ENCODE data around the gene BLOC1S3.

The BLOC1S3 gene

DNA sequence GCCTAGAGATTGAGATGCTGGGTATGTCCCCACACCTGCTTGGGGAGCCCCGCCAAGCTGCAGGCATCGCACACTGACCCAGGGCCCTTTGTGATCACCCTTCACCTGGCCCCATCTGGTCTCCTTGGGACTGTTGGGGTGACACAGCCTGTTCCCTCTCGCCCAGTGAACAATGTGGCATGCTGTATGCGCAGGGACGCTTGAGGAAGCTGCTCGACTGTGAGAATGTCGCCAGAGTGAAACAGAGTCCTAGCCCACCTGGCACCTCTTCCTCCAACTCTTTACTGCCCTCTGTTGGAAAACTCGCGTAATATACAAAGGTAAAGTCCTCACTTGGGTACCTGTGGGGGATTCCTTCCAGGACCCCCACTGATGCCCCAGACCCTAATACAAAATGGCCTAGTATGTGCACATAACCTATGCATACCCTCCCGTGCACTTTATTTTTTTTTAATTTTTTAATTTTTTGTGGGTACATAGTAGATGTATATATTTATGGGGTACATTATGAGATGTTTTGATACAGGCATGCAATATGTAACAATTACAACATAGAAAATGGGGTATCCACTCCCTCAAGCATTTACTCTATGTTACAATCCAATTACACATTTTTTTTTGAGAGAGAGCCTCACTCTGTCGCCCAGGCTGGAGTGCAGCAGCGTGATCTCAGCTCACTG, 9.0 kb downstream of the BLOC1S3 start:
- in situ Hi-C loops (cut with HindIII; ENCODE audit: low pct_unique_long_range_greater_than_20kb, low sequenced_read_pairs), result no loop called here
- no peak for TF ChIP-seq JUND (IDR thresholded peaks at IDR 0.05; ENCODE audit: low read depth)

DNA sequence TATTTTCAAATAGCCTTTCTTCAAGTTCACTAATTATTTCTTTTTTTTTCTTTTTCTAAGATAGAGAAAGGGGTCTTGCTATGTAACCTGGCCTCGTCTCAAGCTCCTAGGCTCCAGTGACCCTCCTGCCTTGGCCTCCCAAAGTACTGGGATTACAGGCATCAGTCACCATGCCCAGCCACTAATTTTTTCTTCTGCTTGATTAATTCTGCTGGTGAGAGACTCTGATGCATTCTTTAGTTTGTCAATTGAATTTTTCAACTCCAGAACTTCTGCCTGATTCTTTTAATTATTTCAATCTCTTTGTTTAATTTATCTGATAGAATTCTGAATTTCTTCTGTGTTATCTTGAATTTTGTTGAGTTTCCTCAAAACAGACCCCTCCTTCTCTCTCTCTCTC, 11.4 kb downstream of the BLOC1S3 start:
- no peak for DNase-seq (ENCODE audit: low read depth in 1 of 2, low spot score in 1 of 2)
- in situ Hi-C loops (cut with HindIII; ENCODE audit: low pct_unique_long_range_greater_than_20kb, low sequenced_read_pairs), result no loop called here
- TF ChIP-seq JUND (IDR thresholded peaks at IDR 0.05; ENCODE audit: low read depth), result no peak

More for the DNA sequence above, 9.0 kb downstream of the BLOC1S3 start:
- DNase-seq (ENCODE audit: low read depth in 1 of 2, low spot score in 1 of 2), result peak in 1 of 2 experiments; percentile 41

GRCh38 chr19:45191375-45191774, 12.8 kb downstream of the BLOC1S3 start:
- DNase-seq (ENCODE audit: low read depth in 1 of 2, low spot score in 1 of 2), result no peak
- no peak for TF ChIP-seq JUND (IDR thresholded peaks at IDR 0.05; ENCODE audit: low read depth)
- in situ Hi-C loops (cut with HindIII; ENCODE audit: low pct_unique_long_range_greater_than_20kb, low sequenced_read_pairs), result no loop called here

DNA sequence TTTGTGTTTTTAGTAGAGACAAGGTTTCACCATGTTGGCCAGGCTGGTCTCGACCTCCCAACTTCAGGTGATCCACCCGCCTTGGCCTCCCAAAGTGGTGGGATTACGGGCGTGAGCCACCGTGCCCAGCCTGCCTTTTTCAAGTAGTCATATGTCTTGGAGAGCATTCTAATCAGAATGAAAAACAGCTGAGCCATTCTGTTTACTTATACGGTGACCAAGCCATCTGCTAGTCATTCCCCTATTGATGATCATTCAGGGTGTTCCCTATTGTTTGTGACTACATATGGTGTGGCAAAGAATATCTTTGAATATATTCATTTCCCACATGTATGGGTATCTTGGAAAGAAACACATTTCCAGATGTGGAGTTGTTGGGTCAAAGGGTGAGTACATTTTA, 17.2 kb downstream of the BLOC1S3 start:
- in situ Hi-C loops (cut with HindIII; ENCODE audit: low pct_unique_long_range_greater_than_20kb, low sequenced_read_pairs), result no loop called here
- TF ChIP-seq JUND (IDR thresholded peaks at IDR 0.05; ENCODE audit: low read depth), result no peak
- DNase-seq (ENCODE audit: low read depth in 1 of 2, low spot score in 1 of 2), result no peak

GRCh38 chr19:45200568-45200967, 22.0 kb downstream of the BLOC1S3 start:
- DNase-seq (ENCODE audit: low read depth in 1 of 2, low spot score in 1 of 2), result peak in 1 of 2 experiments; percentile 55
- in situ Hi-C loops (cut with HindIII; ENCODE audit: low pct_unique_long_range_greater_than_20kb, low sequenced_read_pairs), result no loop called here
- TF ChIP-seq JUND (IDR thresholded peaks at IDR 0.05; ENCODE audit: low read depth), result no peak

GRCh38 chr19:45202637-45203036, 24.1 kb downstream of the BLOC1S3 start:
- no peak for DNase-seq (ENCODE audit: low read depth in 1 of 2, low spot score in 1 of 2)
- no peak for TF ChIP-seq JUND (IDR thresholded peaks at IDR 0.05; ENCODE audit: low read depth)
- in situ Hi-C loops (cut with HindIII; ENCODE audit: low pct_unique_long_range_greater_than_20kb, low sequenced_read_pairs), result no loop called here

DNA sequence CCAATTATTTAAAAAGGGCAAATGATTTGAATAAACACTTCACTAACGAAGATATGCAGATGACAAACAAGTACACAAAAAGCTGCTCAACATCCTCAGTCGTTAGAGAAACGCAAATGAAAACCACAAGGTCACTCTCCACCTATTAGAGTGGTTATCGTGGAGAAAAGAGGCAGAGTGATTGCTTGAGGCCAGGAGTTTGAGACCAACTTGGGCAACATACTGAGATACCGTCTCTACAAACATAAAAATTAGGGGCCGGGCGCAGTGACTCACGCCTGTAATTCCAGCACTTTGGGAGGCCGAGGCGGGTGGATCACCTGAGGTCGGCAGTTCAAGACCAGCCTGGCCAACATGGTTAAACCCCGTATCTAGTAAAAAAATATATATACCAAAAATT, 27.2 kb downstream of the BLOC1S3 start:
- no peak for TF ChIP-seq JUND (IDR thresholded peaks at IDR 0.05; ENCODE audit: low read depth)
- no peak for DNase-seq (ENCODE audit: low read depth in 1 of 2, low spot score in 1 of 2)
- in situ Hi-C loops (cut with HindIII; ENCODE audit: low pct_unique_long_range_greater_than_20kb, low sequenced_read_pairs), result no loop called here

- TF ChIP-seq JUND (IDR thresholded peaks at IDR 0.05; ENCODE audit: low read depth), result no peak
- no peak for DNase-seq (ENCODE audit: low read depth in 1 of 2, low spot score in 1 of 2)
- in situ Hi-C loops (cut with HindIII; ENCODE audit: low pct_unique_long_range_greater_than_20kb, low sequenced_read_pairs), result no loop called here
Measured at GRCh38 chr19:45206328-45206727, 27.7 kb downstream of the BLOC1S3 start.

- TF ChIP-seq JUND (IDR thresholded peaks at IDR 0.05; ENCODE audit: low read depth), result no peak
- in situ Hi-C loops (cut with HindIII; ENCODE audit: low pct_unique_long_range_greater_than_20kb, low sequenced_read_pairs), result no loop called here
Measured at GRCh38 chr19:45211751-45212381, 33.3 kb downstream of the BLOC1S3 start.

DNA sequence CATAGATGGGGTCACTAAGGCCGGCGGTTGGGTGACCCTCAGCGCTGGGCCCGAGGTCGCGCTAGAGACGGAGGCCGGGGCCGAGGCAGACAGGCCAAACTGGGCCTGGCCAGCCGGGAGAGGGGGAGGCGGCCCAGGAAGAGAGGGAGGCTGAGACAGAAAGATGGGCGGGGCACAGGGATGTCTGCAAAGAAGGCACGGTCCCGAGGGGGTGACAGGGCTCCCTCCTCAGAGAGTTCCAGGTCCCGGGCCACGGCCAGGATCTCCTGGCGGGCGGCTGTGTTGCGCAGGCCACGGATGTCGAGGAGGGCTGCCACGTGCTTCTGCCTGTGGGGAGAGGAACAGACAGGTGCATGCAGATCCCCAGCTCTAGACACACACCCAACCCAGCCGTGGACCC, 34.4 kb downstream of the BLOC1S3 start:
- no peak for TF ChIP-seq JUND (IDR thresholded peaks at IDR 0.05; ENCODE audit: low read depth)
- in situ Hi-C loops (cut with HindIII; ENCODE audit: low pct_unique_long_range_greater_than_20kb, low sequenced_read_pairs), result no loop called here
- DNase-seq (ENCODE audit: low read depth in 1 of 2, low spot score in 1 of 2), result no peak

More at GRCh38 chr19:45211751-45212381, 33.3 kb downstream of the BLOC1S3 start:
- no peak for DNase-seq (ENCODE audit: low read depth in 1 of 2, low spot score in 1 of 2)

DNA sequence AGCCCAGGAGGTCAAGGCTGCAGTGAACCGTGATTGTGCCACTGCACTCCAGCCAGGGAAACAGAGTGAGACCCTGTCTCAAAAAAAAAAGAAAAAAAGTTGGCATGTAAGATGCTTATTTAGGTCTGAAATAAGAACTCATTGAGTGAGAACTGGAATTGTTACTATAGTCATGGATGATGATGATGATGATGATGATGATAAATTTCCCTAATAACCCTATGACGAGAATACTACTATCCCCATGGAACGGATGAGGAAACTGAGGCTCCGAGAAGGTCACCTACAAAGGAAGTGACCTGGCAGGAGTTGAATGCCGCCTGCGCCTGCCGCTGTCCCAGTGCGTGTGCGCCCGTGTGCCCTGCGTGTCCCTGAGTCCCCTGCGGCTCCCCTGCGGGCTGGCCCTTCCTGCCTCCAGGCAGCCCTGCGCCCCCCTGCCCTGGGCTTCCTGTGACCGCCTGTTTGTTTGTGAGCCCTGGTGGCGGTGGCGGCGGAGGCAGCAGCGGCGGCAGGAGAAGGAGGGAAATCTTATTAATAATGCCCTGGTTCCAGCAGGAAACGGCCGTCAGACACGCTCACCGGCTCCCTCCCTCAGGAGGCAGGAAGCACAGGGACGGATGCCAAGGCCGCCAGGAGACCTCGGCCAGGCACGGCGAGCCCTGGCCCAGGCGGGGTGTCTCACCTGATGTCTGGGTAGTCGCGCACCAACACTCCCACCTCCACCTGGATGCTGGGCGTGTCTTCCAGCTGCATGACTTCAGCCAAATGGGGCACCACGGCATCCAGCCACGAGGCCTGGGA, 37.0 kb downstream of the BLOC1S3 start:
- no peak for DNase-seq (ENCODE audit: low read depth in 1 of 2, low spot score in 1 of 2)
- in situ Hi-C loops (cut with HindIII; ENCODE audit: low pct_unique_long_range_greater_than_20kb, low sequenced_read_pairs), result no loop called here
- TF ChIP-seq JUND (IDR thresholded peaks at IDR 0.05; ENCODE audit: low read depth), result no peak

- in situ Hi-C loops (cut with HindIII; ENCODE audit: low pct_unique_long_range_greater_than_20kb, low sequenced_read_pairs), result no loop called here
- DNase-seq (ENCODE audit: low read depth in 1 of 2, low spot score in 1 of 2), result no peak
- no peak for TF ChIP-seq JUND (IDR thresholded peaks at IDR 0.05; ENCODE audit: low read depth)
Measured at GRCh38 chr19:45216667-45217066, 38.1 kb downstream of the BLOC1S3 start.
